ENCODE results near the gene ZNF79.

DNA sequence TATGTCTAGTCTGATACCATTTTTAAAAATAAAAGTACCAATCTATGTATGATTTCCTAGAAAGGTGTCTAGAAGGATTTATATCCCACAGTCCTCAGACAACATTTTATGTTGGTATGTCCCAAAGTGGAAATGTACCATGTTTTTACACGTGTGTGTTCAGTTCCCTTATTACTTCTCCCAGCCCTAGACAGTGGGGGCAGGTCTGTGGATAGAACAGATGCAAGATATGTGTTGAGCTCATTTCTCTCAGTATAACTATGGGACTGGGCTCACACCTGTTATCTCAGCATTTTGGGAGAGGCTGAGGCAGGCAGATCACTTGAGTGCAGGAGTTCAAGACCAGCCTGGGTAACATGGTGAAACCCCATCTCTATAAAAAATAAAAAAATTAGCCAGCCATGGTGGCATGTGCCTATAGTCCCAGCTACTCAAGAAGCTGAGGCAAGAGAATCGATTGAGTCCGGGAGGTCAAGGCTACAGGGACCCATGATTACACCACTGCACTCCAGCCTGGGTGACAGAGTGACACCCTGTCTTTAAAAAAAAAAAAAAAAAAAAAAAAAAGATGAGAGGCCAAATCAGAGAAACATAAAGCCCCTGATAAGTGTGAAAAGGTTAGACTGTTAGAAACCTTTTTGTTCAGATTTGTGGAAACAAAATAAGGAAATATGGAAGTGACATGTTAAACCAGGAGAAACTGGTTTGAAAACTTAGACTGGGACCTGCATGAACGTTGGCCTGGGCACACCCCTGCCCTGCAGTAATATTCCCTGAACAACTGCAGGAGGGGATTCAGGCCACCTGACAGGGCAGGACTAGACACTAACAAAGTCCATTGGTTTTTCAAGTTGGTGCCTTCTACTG, 34.6 kb upstream of the ZNF79 start:
- TF ChIP-seq POLR2A (IDR thresholded peaks at IDR 0.05; ENCODE audit: low read length) = no peak
- TF ChIP-seq GATA1 (IDR thresholded peaks at IDR 0.05; ENCODE audit: low read depth, low read length) = no peak
